Esophagus muscularis mucosa (tissue), 3 donors: ENCODE results near the gene ANKRD11.

Experiments used
- POLR2A ChIP-seq: fragments of 450-650 bp; IDR thresholded peaks from one replicate; pipeline ENCODE4 v1.6.1; 2017; ENCODE audit warnings: antibody characterized with exemption, moderate library complexity, mild to moderate bottlenecking, low read depth
- TF ChIP-seq, protein P1 (sequence below), 3 experiments: fragments of 200-600 bp in 2 of 3; fragments of 450-650 bp in 1 of 3; sonication (generic) in 2 of 3; IDR thresholded peaks; one replicate each; pipeline ENCODE4 v1.5.1; 2017 to 2019; ENCODE audit warnings: antibody characterized with exemption in 3 of 3, mild to moderate bottlenecking in 2 of 3, moderate library complexity in 1 of 3

DNA sequence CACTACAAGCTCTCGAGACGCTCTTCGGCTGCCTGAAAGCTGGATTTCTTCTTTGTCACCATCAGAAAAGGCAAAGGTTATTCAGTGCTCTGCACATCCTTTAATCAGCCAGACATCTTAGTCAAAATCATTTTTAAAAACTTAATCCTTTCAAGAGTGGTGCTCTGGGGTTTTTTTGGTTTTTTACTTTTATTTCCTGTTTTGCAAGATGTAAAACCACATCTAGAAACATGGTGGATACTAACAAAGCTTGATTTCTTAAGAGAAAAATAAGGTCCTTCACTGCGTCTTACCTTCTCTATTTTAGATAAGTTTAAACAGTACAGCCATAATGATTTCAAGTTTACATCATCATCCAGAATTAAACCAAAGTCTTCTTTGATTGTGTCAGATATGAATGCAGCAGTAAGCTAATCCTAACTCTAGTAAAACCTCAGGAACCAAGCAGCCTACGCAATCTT is 6.3 kb downstream of the ANKRD11 start:
- TF ChIP-seq, protein P1, sequence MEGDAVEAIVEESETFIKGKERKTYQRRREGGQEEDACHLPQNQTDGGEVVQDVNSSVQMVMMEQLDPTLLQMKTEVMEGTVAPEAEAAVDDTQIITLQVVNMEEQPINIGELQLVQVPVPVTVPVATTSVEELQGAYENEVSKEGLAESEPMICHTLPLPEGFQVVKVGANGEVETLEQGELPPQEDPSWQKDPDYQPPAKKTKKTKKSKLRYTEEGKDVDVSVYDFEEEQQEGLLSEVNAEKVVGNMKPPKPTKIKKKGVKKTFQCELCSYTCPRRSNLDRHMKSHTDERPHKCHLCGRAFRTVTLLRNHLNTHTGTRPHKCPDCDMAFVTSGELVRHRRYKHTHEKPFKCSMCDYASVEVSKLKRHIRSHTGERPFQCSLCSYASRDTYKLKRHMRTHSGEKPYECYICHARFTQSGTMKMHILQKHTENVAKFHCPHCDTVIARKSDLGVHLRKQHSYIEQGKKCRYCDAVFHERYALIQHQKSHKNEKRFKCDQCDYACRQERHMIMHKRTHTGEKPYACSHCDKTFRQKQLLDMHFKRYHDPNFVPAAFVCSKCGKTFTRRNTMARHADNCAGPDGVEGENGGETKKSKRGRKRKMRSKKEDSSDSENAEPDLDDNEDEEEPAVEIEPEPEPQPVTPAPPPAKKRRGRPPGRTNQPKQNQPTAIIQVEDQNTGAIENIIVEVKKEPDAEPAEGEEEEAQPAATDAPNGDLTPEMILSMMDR (IDR thresholded peaks at IDR 0.05): no peak
- no peak for TF ChIP-seq POLR2A
